Endothelial cell of umbilical vein (primary cell): ENCODE measurements around the gene LIMCH1. TPM values are rescaled to one million over a fixed set of nuclear protein-coding genes. Genes with fewer than 3 reads are reported as not detected.

ENCODE experiments used
- BruUV-seq: library from RNA; stranded (reverse); fragments of 400-500 nt; replicated peaks from 2 replicates; lab custom pipeline; 2021; lab: Mats Ljungman, UMichigan
- CTCF ChIA-PET: fragments of 300-600, 350-600 bp; sonication (Branson Sonifier 250); formaldehyde crosslinking; loops from one replicate; lab custom pipeline; 2021; ENCODE audit warnings: antibody characterized with exemption, inconsistent platforms; lab: Charles Lee
- POLR2A ChIA-PET: fragments of 300-600, 350-600 bp; sonication (Branson Sonifier 250); formaldehyde crosslinking; loops from one replicate; lab custom pipeline; 2021; ENCODE audit warnings: antibody characterized with exemption, inconsistent platforms; lab: Charles Lee
- DNase-seq: peaks from one replicate; pipeline ENCODE4 v3.0.0-alpha.2; 2011; ENCODE audit warnings: low read depth, low spot score
- FAIRE-seq: peaks from 2 replicates; lab custom pipeline; 2011; peaks lifted over from hg19 to GRCh38; lab: Jason Lieb, UNC
- H2AFZ ChIP-seq: 2 replicates; pipeline ENCODE4 v1.6.0; 2012; ENCODE audit warnings: low read depth, low read length, control low read depth, inconsistent platforms
- H3K27ac ChIP-seq: 2 replicates; pipeline ENCODE4 v1.5.1; 2011; ENCODE audit warnings: low read depth, mild to moderate bottlenecking, control low read depth, low read length, moderate library complexity; ENCODE audit not compliant: insufficient read depth
- H3K27me3 ChIP-seq, 2 experiments: 2 replicates each; pipeline versions ENCODE4 v1.6.0 to v1.6.1; 2011; ENCODE audit warnings: low read length in 2 of 2, mixed read lengths in 1 of 2; ENCODE audit not compliant: control insufficient read depth in 2 of 2, insufficient read depth in 2 of 2
- H3K36me3 ChIP-seq, 2 experiments: 2 replicates in 1 of 2; 3 replicates in 1 of 2; pipeline ENCODE4 v1.5.1; 2011; ENCODE audit warnings: low read length in 2 of 2, mild to moderate bottlenecking in 1 of 2, moderate library complexity in 1 of 2; ENCODE audit not compliant: control insufficient read depth in 2 of 2, insufficient read depth in 2 of 2; ENCODE audit errors: extremely low read depth in 1 of 2
- H3K4me1 ChIP-seq: 3 replicates; pipeline ENCODE4 v1.5.1; 2011; ENCODE audit warnings: mild to moderate bottlenecking, low read length; ENCODE audit not compliant: control insufficient read depth, insufficient read depth; ENCODE audit errors: extremely low read depth
- H3K4me2 ChIP-seq: 2 replicates; pipeline ENCODE4 v1.6.1; 2011; ENCODE audit warnings: low read length, control low read depth, mixed read lengths; ENCODE audit not compliant: insufficient read depth
- H3K4me3 ChIP-seq, 3 experiments: fragments of 200-600 bp in 1 of 3; sonication (generic), shearing (Covaris generic) in 1 of 3; replicated peaks in 1 of 3; 2 replicates each; pipeline ENCODE4 v1.5.1; 2011 to 2016; ENCODE audit warnings: control low read depth in 3 of 3, low read length in 3 of 3, mild to moderate bottlenecking in 2 of 3, inconsistent platforms in 1 of 3, low read depth in 1 of 3, moderate library complexity in 1 of 3; ENCODE audit not compliant: insufficient read depth in 1 of 3
- H3K79me2 ChIP-seq: 2 replicates; pipeline ENCODE4 v1.6.0; 2012; ENCODE audit warnings: low read length, inconsistent platforms; ENCODE audit not compliant: control insufficient read depth, insufficient read depth
- H3K9ac ChIP-seq: replicated peaks from 2 replicates; pipeline ENCODE3; 2011; ENCODE audit warnings: low read length, control low read depth; ENCODE audit not compliant: insufficient read depth; ENCODE audit errors: extremely low read depth
- H3K9me1 ChIP-seq: replicated peaks from 3 replicates; pipeline ENCODE4 v1.6.0; 2011; ENCODE audit warnings: mild to moderate bottlenecking, low read length; ENCODE audit not compliant: control insufficient read depth, insufficient read depth; ENCODE audit errors: extremely low read depth
- H3K9me3 ChIP-seq: replicated peaks from 2 replicates; pipeline ENCODE4 v1.5.1; 2012; ENCODE audit warnings: low read length, inconsistent platforms; ENCODE audit not compliant: control insufficient read depth, insufficient read depth
- H4K20me1 ChIP-seq: replicated peaks from 2 replicates; pipeline ENCODE3; 2011; ENCODE audit warnings: mild to moderate bottlenecking, low read length; ENCODE audit not compliant: control insufficient read depth, insufficient read depth; ENCODE audit errors: extremely low read depth
- CTCF ChIP-seq, 2 donors: IDR thresholded peaks; 1 replicate in 1 of 2; 2 replicates in 1 of 2; pipeline ENCODE4 v1.5.1; 2011; ENCODE audit warnings: low read length in 2 of 2, mild to moderate bottlenecking in 2 of 2, moderate library complexity in 2 of 2, control low read depth in 1 of 2, inconsistent platforms in 1 of 2, low read depth in 1 of 2; ENCODE audit not compliant: insufficient read depth in 1 of 2; ENCODE audit errors: extremely low read depth in 1 of 2
- EZH2 ChIP-seq: IDR thresholded peaks from 2 replicates; pipeline ENCODE4 v1.6.1; 2012; ENCODE audit warnings: borderline replicate concordance, low read depth, mild to moderate bottlenecking, moderate library complexity, low read length, inconsistent platforms; ENCODE audit not compliant: severe bottlenecking
- FOS ChIP-seq: IDR thresholded peaks from 2 replicates; pipeline ENCODE4 v1.6.1; 2011; ENCODE audit warnings: mild to moderate bottlenecking, low read length, moderate library complexity, borderline replicate concordance; ENCODE audit not compliant: insufficient read depth
- GATA2 ChIP-seq: IDR thresholded peaks from 2 replicates; pipeline ENCODE4 v1.7.0; 2011; ENCODE audit warnings: low read depth, mild to moderate bottlenecking, moderate library complexity, mixed read lengths, low read length; ENCODE audit not compliant: insufficient read length, insufficient read depth
- JUN ChIP-seq: IDR thresholded peaks from 2 replicates; pipeline ENCODE4 v1.6.1; 2011; ENCODE audit warnings: borderline replicate concordance, low read depth; ENCODE audit not compliant: insufficient read length, insufficient read depth
- MAX ChIP-seq: IDR thresholded peaks from 2 replicates; pipeline ENCODE4 v1.6.1; 2011; ENCODE audit not compliant: insufficient read depth, insufficient read length
- MYC ChIP-seq: IDR thresholded peaks from one replicate; pipeline ENCODE4 v1.6.1; 2011; ENCODE audit warnings: mild to moderate bottlenecking, low read depth, low read length
- POLR2A ChIP-seq: IDR thresholded peaks from 2 replicates; pipeline ENCODE4 v1.6.1; 2012; ENCODE audit warnings: low read depth, mild to moderate bottlenecking, control low read depth, low read length
- POLR2AphosphoS5 ChIP-seq: IDR thresholded peaks from 2 replicates; pipeline ENCODE4 v1.6.1; 2012; ENCODE audit warnings: low read depth, mild to moderate bottlenecking, control low read depth, low read length, moderate library complexity; ENCODE audit not compliant: insufficient read depth
- dilution Hi-C: fragments of 300-500 bp; cut with MboI; formaldehyde crosslinking; loops from one replicate; pipeline ENCODE4 v1.15.0; 2019; ENCODE audit warnings: low sequenced_read_pairs; ENCODE audit not compliant: extremely low pct_ligation_motif_present
- intact Hi-C: fragments of 100-400 bp; cut with micrococcal nuclease; formaldehyde crosslinking; loops from one replicate; pipeline ENCODE4 v1.10.0; 2022
- polyA plus RNA-seq, 4 experiments: library from polyadenylated mRNA; depleted of rRNA in 3 of 4; stranded (reverse) in 3 of 4; unstranded in 1 of 4; fragments of >200 nt; gene quantifications; 2 replicates each; pipeline versions ENCODE4 v1.2.1 to v1.2.3, GENCODE V29; 2011 to 2012; ENCODE audit warnings: missing spikeins in 1 of 4
- total RNA-seq: library from RNA; stranded (reverse); gene quantifications from 2 replicates; pipeline ENCODE4 v1.2.3, GENCODE V29; 2021

LIMCH1 gene
- total and polyA plus RNA-seq, 2 donors (not counting 3 experiments of a cell fraction or from before 2014, with no cell fraction given), result 14.3 to 32.8 TPM

- H3K4me2 ChIP-seq, result no peak overlapping the region
- no peak overlapping the region for H2AFZ ChIP-seq
- ChIA-PET CTCF (no interaction called here), POLR2A (no interaction called here)
- no peak for DNase-seq
- intact Hi-C loops (no loop called here), dilution Hi-C loops (no loop called here)
- no peak overlapping the region for H3K9ac ChIP-seq
- no peaks in the 10 kb centered on the region for H3K9me1 ChIP-seq
- H3K36me3 ChIP-seq, result no peaks in the 10 kb centered on the region
- TF ChIP-seq JUN (no peak), EZH2 (no peak), FOS (no peak), POLR2AphosphoS5 (no peak), CTCF (IDR thresholded peaks at IDR 0.05; ENCODE audit: extremely low read depth in 1 of 2, insufficient read depth in 1 of 2, low read depth in 1 of 2, low read length in 2 of 2) (no peak), MAX (no peak), GATA2 (no peak), POLR2A (no peak), MYC (no peak)
- no peaks in the 10 kb centered on the region for H3K4me1 ChIP-seq
- H3K27me3 ChIP-seq, result peaks cover 8 to 17% of the 10 kb centered on the region in 2 experiments
- H3K4me3 ChIP-seq, result no peak overlapping the region
- FAIRE-seq, result no peak
- H3K27ac ChIP-seq, result no peak overlapping the region
- no peaks in the 10 kb centered on the region for H4K20me1 ChIP-seq
- BruUV-seq, result no TSS peak
- no peaks in the 10 kb centered on the region for H3K9me3 ChIP-seq
- no peaks in the 10 kb centered on the region for H3K79me2 ChIP-seq
Observed at GRCh38 chr4:41702770-41703169, 164.8 kb downstream of the LIMCH1 start.
